Esophagus squamous epithelium (tissue), 4 donors: Measurements from ENCODE around the gene SMYD3.

Experiments
- CTCF ChIP-seq, 6 experiments: fragments of 450-650 bp in 4 of 6; fragments of 200-600 bp in 2 of 6; sonication (generic) in 2 of 6; IDR thresholded peaks; one replicate each; pipeline ENCODE4 v1.5.1; 2016 to 2019; ENCODE audit warnings: antibody characterized with exemption in 6 of 6, mild to moderate bottlenecking in 4 of 6, moderate library complexity in 4 of 6
- POLR2A ChIP-seq, 4 donors: fragments of 450-650 bp; IDR thresholded peaks; one replicate each; pipeline ENCODE4 v1.6.1; 2017; ENCODE audit warnings: antibody characterized with exemption in 4 of 4, mild to moderate bottlenecking in 4 of 4, moderate library complexity in 3 of 4

- TF ChIP-seq CTCF (IDR thresholded peaks at IDR 0.05) (no peak), POLR2A (IDR thresholded peaks at IDR 0.05) (no peak)
Observed at GRCh38 chr1:246540738-246541491, 33.8 kb upstream of the SMYD3 start.
